ENCODE results near the gene SIX2.

GRCh38 chr2:45046786-45047185 lies 37.5 kb upstream of the SIX2 start:
- TF ChIP-seq CTCF (IDR thresholded peaks at IDR 0.05) = no peak
- TF ChIP-seq EP300 (IDR thresholded peaks at IDR 0.05; ENCODE audit: low read depth) = no peak
- TF ChIP-seq POLR2A (IDR thresholded peaks at IDR 0.05) = no peak
- TF ChIP-seq POLR2AphosphoS5 (IDR thresholded peaks at IDR 0.05) = no peak
